Keratinocyte (primary cell): Measurements from ENCODE around the gene GPM6B. TPM values are rescaled to one million over a fixed set of nuclear protein-coding genes. Genes with fewer than 3 reads are reported as not detected.

Experiments
- DNase-seq: peaks from one replicate; pipeline ENCODE4 v3.0.0-alpha.2; 2011; ENCODE audit warnings: low read depth, missing footprints, low spot score
- FAIRE-seq: peaks from 2 replicates; lab custom pipeline; 2011; peaks lifted over from hg19 to GRCh38; lab: Jason Lieb, UNC
- H2AFZ ChIP-seq: 2 replicates; pipeline ENCODE4 v1.6.0; 2012; ENCODE audit warnings: low read length, control low read depth, inconsistent platforms; ENCODE audit not compliant: control insufficient read depth
- H3K27ac ChIP-seq: 2 replicates; pipeline ENCODE4 v1.5.1; 2011; ENCODE audit warnings: low read length; ENCODE audit not compliant: control insufficient read depth, insufficient read depth
- H3K27me3 ChIP-seq: 3 replicates; pipeline ENCODE4 v1.6.0; 2011; ENCODE audit warnings: low read length; ENCODE audit not compliant: control insufficient read depth, insufficient read depth; ENCODE audit errors: extremely low read depth
- H3K36me3 ChIP-seq, 2 experiments: 2 replicates in 1 of 2; 3 replicates in 1 of 2; pipeline ENCODE4 v1.5.1; 2011; ENCODE audit warnings: low read length in 2 of 2, mild to moderate bottlenecking in 1 of 2; ENCODE audit not compliant: control insufficient read depth in 2 of 2, insufficient read depth in 2 of 2; ENCODE audit errors: extremely low read depth in 1 of 2
- H3K4me1 ChIP-seq: 3 replicates; pipeline ENCODE4 v1.5.1; 2011; ENCODE audit warnings: low read length; ENCODE audit not compliant: control insufficient read depth, insufficient read depth; ENCODE audit errors: extremely low read depth
- H3K4me2 ChIP-seq: 3 replicates; pipeline ENCODE4 v1.6.0; 2011; ENCODE audit warnings: low read depth, low read length; ENCODE audit not compliant: control insufficient read depth, insufficient read depth; ENCODE audit errors: extremely low read depth
- H3K4me3 ChIP-seq, 3 experiments: fragments of 200-600 bp in 1 of 3; sonication (generic) in 1 of 3; 2 replicates in 2 of 3; 3 replicates in 1 of 3; pipeline ENCODE4 v1.5.1; 2011 to 2016; ENCODE audit warnings: low read length in 3 of 3, mild to moderate bottlenecking in 3 of 3, control low read depth in 2 of 3, inconsistent platforms in 1 of 3, low read depth in 1 of 3, mixed read lengths in 1 of 3, mixed run types in 1 of 3, moderate library complexity in 1 of 3; ENCODE audit not compliant: control insufficient read depth in 2 of 3, insufficient read depth in 2 of 3; ENCODE audit errors: extremely low read depth in 1 of 3
- H3K79me2 ChIP-seq: 2 replicates; pipeline ENCODE4 v1.6.0; 2012; ENCODE audit warnings: low read length; ENCODE audit not compliant: control insufficient read depth, insufficient read depth
- H3K9ac ChIP-seq: 3 replicates; pipeline ENCODE4 v1.6.0; 2011; ENCODE audit warnings: low read length; ENCODE audit not compliant: control insufficient read depth, insufficient read depth; ENCODE audit errors: extremely low read depth
- H3K9me1 ChIP-seq: 3 replicates; pipeline ENCODE4 v1.6.0; 2011; ENCODE audit warnings: low read length; ENCODE audit not compliant: control insufficient read depth, insufficient read depth; ENCODE audit errors: extremely low read depth
- H3K9me3 ChIP-seq: 2 replicates; pipeline ENCODE4 v1.5.1; 2012; ENCODE audit warnings: low read depth, low read length; ENCODE audit not compliant: control insufficient read depth
- H4K20me1 ChIP-seq: 3 replicates; pipeline ENCODE4 v1.6.0; 2011; ENCODE audit warnings: low read length; ENCODE audit not compliant: control insufficient read depth, insufficient read depth; ENCODE audit errors: extremely low read depth
- EZH2 ChIP-seq: IDR thresholded peaks from one replicate; pipeline ENCODE4 v1.6.1; 2012; ENCODE audit warnings: inconsistent platforms, mild to moderate bottlenecking, low read length, moderate library complexity
- dilution Hi-C: fragments of 300-500 bp; cut with MboI; formaldehyde crosslinking; loops from one replicate; pipeline ENCODE4 v1.7.0; 2020; ENCODE audit warnings: low sequenced_read_pairs; ENCODE audit not compliant: extremely low pct_ligation_motif_present
- polyA plus RNA-seq, 5 experiments: library from polyadenylated mRNA; depleted of rRNA in 3 of 5; stranded (reverse) in 3 of 5; stranded (forward) in 1 of 5; unstranded in 1 of 5; fragments of >200 nt; gene quantifications; 1 replicate in 1 of 5; 2 replicates in 3 of 5; 3 replicates in 1 of 5; pipeline versions ENCODE4 v1.2.1 to v1.2.3, GENCODE V29; 2011 to 2012; ENCODE audit warnings: missing spikeins in 2 of 5, low read depth in 1 of 5, low replicate concordance in 1 of 5
- TF ChIP-seq, protein P1 (sequence below), 3 experiments: IDR thresholded peaks in 1 of 3; conservative IDR thresholded peaks in 1 of 3; optimal IDR thresholded peaks in 1 of 3; 2 replicates in 2 of 3; 3 replicates in 1 of 3; pipeline versions ENCODE3 to v1.5.1; 2011; ENCODE audit warnings: low read length in 3 of 3, mild to moderate bottlenecking in 3 of 3, moderate library complexity in 2 of 3, control low read depth in 1 of 3, inconsistent platforms in 1 of 3; ENCODE audit not compliant: insufficient read depth in 2 of 3; ENCODE audit errors: extremely low read depth in 1 of 3

GPM6B gene
- polyA plus RNA-seq, 1 donor (not counting 4 experiments of a cell fraction or from before 2014, with no cell fraction given), result 0.26 TPM

DNA sequence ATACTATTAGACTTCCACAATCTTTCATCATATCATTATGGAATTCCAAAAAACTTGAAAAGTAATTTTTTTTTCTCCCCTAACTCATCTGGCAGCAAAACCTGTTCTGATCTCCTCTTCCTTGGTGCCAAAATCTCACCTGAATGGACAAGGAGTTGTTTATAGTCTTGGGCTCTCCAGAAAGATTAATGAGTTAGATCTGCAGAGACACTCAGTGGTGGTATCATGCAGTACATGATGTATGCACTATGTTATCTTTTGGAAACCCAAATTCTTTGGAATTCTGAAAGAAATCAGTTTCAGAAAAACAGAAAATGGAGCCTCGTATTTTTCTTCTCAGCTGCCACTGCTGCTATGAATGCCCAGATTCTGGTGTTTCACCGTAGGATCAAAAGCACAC is 11.7 kb downstream of the GPM6B start:
- dilution Hi-C loops, result no loop called here
- Histone ChIP-seq H4K20me1 (no peaks in the 10 kb centered on the region), H3K9ac (no peak overlapping the region), H3K9me3 (no peaks in the 10 kb centered on the region), H3K4me3 (no peak overlapping the region), H3K36me3 (no peaks in the 10 kb centered on the region), H2AFZ (no peak overlapping the region), H3K4me2 (no peak overlapping the region), H3K4me1 (no peaks in the 10 kb centered on the region), H3K27ac (no peak overlapping the region), H3K27me3 (peaks cover 9% of the 10 kb centered on the region), H3K9me1 (no peaks in the 10 kb centered on the region), H3K79me2 (no peaks in the 10 kb centered on the region)
- DNase-seq (no peak), FAIRE-seq (no peak)
- no peak for TF ChIP-seq EZH2
- TF ChIP-seq, protein P1, sequence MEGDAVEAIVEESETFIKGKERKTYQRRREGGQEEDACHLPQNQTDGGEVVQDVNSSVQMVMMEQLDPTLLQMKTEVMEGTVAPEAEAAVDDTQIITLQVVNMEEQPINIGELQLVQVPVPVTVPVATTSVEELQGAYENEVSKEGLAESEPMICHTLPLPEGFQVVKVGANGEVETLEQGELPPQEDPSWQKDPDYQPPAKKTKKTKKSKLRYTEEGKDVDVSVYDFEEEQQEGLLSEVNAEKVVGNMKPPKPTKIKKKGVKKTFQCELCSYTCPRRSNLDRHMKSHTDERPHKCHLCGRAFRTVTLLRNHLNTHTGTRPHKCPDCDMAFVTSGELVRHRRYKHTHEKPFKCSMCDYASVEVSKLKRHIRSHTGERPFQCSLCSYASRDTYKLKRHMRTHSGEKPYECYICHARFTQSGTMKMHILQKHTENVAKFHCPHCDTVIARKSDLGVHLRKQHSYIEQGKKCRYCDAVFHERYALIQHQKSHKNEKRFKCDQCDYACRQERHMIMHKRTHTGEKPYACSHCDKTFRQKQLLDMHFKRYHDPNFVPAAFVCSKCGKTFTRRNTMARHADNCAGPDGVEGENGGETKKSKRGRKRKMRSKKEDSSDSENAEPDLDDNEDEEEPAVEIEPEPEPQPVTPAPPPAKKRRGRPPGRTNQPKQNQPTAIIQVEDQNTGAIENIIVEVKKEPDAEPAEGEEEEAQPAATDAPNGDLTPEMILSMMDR (optimal IDR thresholded peaks at IDR 0.05 in 1 of 3, IDR thresholded peaks at IDR 0.05 in 1 of 3, conservative IDR thresholded peaks at IDR 0.05 in 1 of 3; ENCODE audit: extremely low read depth in 1 of 3, insufficient read depth in 2 of 3, low read length in 3 of 3), result no peak

DNA sequence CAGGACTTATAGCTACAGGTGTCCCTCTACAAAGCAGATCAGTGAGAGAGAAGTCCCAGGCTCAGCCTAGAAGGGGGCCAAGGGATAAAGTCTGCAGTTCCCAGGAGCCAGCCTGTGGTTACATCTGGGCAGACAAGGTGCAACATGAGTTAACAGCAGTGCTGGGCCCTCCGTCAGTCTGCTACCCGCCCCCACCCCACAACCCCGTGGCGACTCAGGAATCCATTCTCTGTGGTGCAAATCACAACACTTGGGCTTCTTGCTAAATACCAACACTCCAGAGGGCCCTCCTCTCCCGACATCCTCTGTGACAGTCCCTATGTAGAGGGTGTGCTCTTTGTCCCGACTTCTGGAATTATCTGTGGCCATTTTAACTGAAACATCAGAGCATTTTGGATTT is 13.8 kb downstream of the GPM6B start:
- Histone ChIP-seq H3K4me1 (no peaks in the 10 kb centered on the region), H3K36me3 (no peaks in the 10 kb centered on the region), H3K79me2 (no peaks in the 10 kb centered on the region), H3K27me3 (peaks cover 8% of the 10 kb centered on the region), H3K9me1 (no peaks in the 10 kb centered on the region), H3K9me3 (no peaks in the 10 kb centered on the region), H3K4me2 (no peak overlapping the region), H2AFZ (no peak overlapping the region), H3K9ac (no peak overlapping the region), H3K4me3 (no peak overlapping the region), H3K27ac (no peak overlapping the region), H4K20me1 (no peaks in the 10 kb centered on the region)
- no peak for DNase-seq
- TF ChIP-seq EZH2, result no peak
- TF ChIP-seq, protein P1 (optimal IDR thresholded peaks at IDR 0.05 in 1 of 3, IDR thresholded peaks at IDR 0.05 in 1 of 3, conservative IDR thresholded peaks at IDR 0.05 in 1 of 3; ENCODE audit: extremely low read depth in 1 of 3, insufficient read depth in 2 of 3, low read length in 3 of 3), result no peak
- no peak for FAIRE-seq
- dilution Hi-C loops, result no loop called here
